Colonic mucosa (tissue), 4 donors: Measurements from ENCODE around the gene BRIP1. TPM values are rescaled to one million over a fixed set of nuclear protein-coding genes. Genes with fewer than 3 reads are reported as not detected.

Source experiments
- DNase-seq: peaks from one replicate; pipeline ENCODE4 v3.0.0-alpha.2; 2020
- H3K27ac ChIP-seq: fragments of 200-600 bp; one replicate; pipeline ENCODE4 v1.8.0; 2021
- H3K27me3 ChIP-seq: fragments of 200-600 bp; one replicate; pipeline ENCODE4 v1.8.0; 2021
- H3K36me3 ChIP-seq: fragments of 200-600 bp; one replicate; pipeline ENCODE4 v1.8.0; 2021
- H3K4me1 ChIP-seq: fragments of 200-600 bp; one replicate; pipeline ENCODE4 v1.8.0; 2021; ENCODE audit warnings: mild to moderate bottlenecking
- H3K4me3 ChIP-seq: fragments of 200-600 bp; one replicate; pipeline ENCODE4 v1.8.0; 2021
- H3K9ac ChIP-seq, 2 donors: one replicate each; pipeline ENCODE4 v1.7.0; 2013; ENCODE audit warnings: control low read depth in 2 of 2, low read depth in 2 of 2, low read length in 2 of 2
- H3K9me3 ChIP-seq: fragments of 200-600 bp; one replicate; pipeline ENCODE4 v1.8.0; 2021
- CTCF ChIP-seq: fragments of 200-600 bp; IDR thresholded peaks from one replicate; pipeline ENCODE4 v1.8.0; 2022; ENCODE audit warnings: antibody characterized with exemption, mild to moderate bottlenecking
- intact Hi-C: fragments of 100-400 bp; cut with DNase I; formaldehyde crosslinking; loops from one replicate; pipeline ENCODE4 v1.14.1; 2022
- total RNA-seq, 2 donors: library from RNA; stranded (reverse); fragmentation: NEBNext Ultra II Directional in 1 of 2; extraction: Animal tissue kit (Norgen Biotek cat#: 25700) in 1 of 2; gene quantifications; one replicate each; pipeline ENCODE4 v1.2.1, GENCODE V29; 2021
- donor health status: healthy.
- donor health status: DM: no; HTN: no; CAD: no.
- donor health status: DM: no; HTN: no; CAD: no.

The BRIP1 gene
- total RNA-seq, 2 donors from 2014 or later: 3.3 to 10.1 TPM

- intact Hi-C loops: loop anchor here (5.0 to 10.0 kb wide), 2 partner anchors 199 to 467 kb away; no protein-coding TSS in a partner anchor
- no peaks in the 10 kb centered on the region for H3K36me3 ChIP-seq
- H3K27ac ChIP-seq: no peak overlapping the region
- H3K9ac ChIP-seq: no peak overlapping the region
- DNase-seq: no peak
- no peak for TF ChIP-seq CTCF
- no peaks in the 10 kb centered on the region for H3K4me1 ChIP-seq
- no peaks in the 10 kb centered on the region for H3K27me3 ChIP-seq
- no peak overlapping the region for H3K4me3 ChIP-seq
- H3K9me3 ChIP-seq: no peaks in the 10 kb centered on the region
Observed at GRCh38 chr17:61638087-61638486, 225.2 kb downstream of the BRIP1 start.

GRCh38 chr17:61635913-61636432 lies 227.4 kb downstream of the BRIP1 start:
- H3K27me3 ChIP-seq: no peaks in the 10 kb centered on the region
- H3K4me1 ChIP-seq: no peaks in the 10 kb centered on the region
- H3K36me3 ChIP-seq: no peaks in the 10 kb centered on the region
- no peak overlapping the region for H3K9ac ChIP-seq
- H3K27ac ChIP-seq: no peak overlapping the region
- H3K9me3 ChIP-seq: no peaks in the 10 kb centered on the region
- peak; percentile 51 for DNase-seq
- TF ChIP-seq CTCF: peak; percentile 68
- no peak overlapping the region for H3K4me3 ChIP-seq
- intact Hi-C loops: loop anchor here (5.0 to 10.0 kb wide), 2 partner anchors 201 to 469 kb away; no protein-coding TSS in a partner anchor

GRCh38 chr17:61634942-61635538 lies 228.3 kb downstream of the BRIP1 start:
- intact Hi-C loops: loop anchor here (5.0 to 10.0 kb wide), 2 partner anchors 202 to 470 kb away; no protein-coding TSS in a partner anchor
- Histone ChIP-seq H3K27me3 (no peaks in the 10 kb centered on the region), H3K27ac (no peak overlapping the region), H3K4me3 (no peak overlapping the region), H3K9me3 (no peaks in the 10 kb centered on the region), H3K4me1 (no peaks in the 10 kb centered on the region), H3K36me3 (no peaks in the 10 kb centered on the region), H3K9ac (no peak overlapping the region)
- DNase-seq: no peak
- TF ChIP-seq CTCF: no peak

DNA sequence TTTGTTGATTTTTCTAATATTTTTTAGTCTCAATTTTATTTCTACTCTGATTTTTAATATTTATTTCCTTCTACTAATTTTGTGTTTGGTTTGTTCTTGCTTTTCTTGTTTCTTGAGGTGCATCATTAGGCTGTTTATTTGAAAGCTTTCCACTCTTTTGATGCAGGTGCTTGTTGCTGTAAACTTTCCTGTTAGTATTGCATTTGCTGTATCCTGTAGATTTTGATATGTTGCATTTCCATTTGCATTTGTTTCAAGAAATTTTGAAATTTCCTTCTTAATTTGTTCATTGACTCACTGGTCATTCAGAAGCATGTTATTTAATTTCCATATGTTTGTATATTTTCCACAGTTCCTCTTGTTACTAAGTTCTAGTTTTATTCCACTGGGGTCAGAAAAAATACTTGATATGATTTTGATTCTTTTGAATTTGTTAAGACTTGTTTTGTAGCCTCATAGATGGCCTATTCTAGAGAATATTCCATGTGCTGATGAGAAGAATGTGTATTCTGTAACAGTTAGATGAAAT lies 229.3 kb downstream of the BRIP1 start:
- no peak for DNase-seq
- Histone ChIP-seq H3K9me3 (no peaks in the 10 kb centered on the region), H3K27me3 (no peaks in the 10 kb centered on the region), H3K36me3 (no peaks in the 10 kb centered on the region), H3K9ac (no peak overlapping the region), H3K4me3 (no peak overlapping the region), H3K27ac (no peak overlapping the region), H3K4me1 (no peaks in the 10 kb centered on the region)
- intact Hi-C loops: loop anchor here (10.0 kb wide), 1 partner anchor 471 kb away; no protein-coding TSS in a partner anchor
- no peak for TF ChIP-seq CTCF

GRCh38 chr17:61632826-61633225 lies 230.5 kb downstream of the BRIP1 start:
- intact Hi-C loops: loop anchor here (10.0 kb wide), 1 partner anchor 472 kb away; no protein-coding TSS in a partner anchor
- Histone ChIP-seq H3K27me3 (no peaks in the 10 kb centered on the region), H3K9ac (no peak overlapping the region), H3K4me3 (no peak overlapping the region), H3K4me1 (no peaks in the 10 kb centered on the region), H3K9me3 (no peaks in the 10 kb centered on the region), H3K36me3 (no peaks in the 10 kb centered on the region), H3K27ac (no peak overlapping the region)
- TF ChIP-seq CTCF: no peak
- DNase-seq: no peak
